HCT116 (cell line): ENCODE measurements around the gene ANTXRL. TPM values are rescaled to one million over a fixed set of nuclear protein-coding genes. Genes with fewer than 3 reads are reported as not detected.
"Not testable (repeated sequence)": the region's sequence is repeated elsewhere in the genome, so short reads cannot be mapped to it uniquely, and the experiment has no call there.

Experiments
- ATAC-seq: fragments of 200-7000 bp; cut with Tn5 transposase; 2 replicates; pipeline ENCODE4 v1.9.1; 2020; ENCODE audit warnings: mild to moderate bottlenecking, moderate library complexity
- BruUV-seq: library from RNA; stranded (reverse); fragments of 400-500 nt; replicated peaks from 2 replicates; lab custom pipeline; 2021; lab: Mats Ljungman, UMichigan
- CTCF ChIA-PET: fragments of 300-600 bp; sonication (Branson Sonifier 250); formaldehyde crosslinking; loops from one replicate; lab custom pipeline; 2021; ENCODE audit warnings: antibody characterized with exemption; lab: Charles Lee
- POLR2A ChIA-PET: fragments of 300-600, 350-600 bp; sonication (Branson Sonifier 250); formaldehyde crosslinking; loops from one replicate; lab custom pipeline; 2021; ENCODE audit warnings: antibody characterized with exemption; lab: Charles Lee
- RAD21 ChIA-PET, 2 experiments: fragments of 300-600 bp; sonication (Branson Sonifier 250); formaldehyde crosslinking; loops; one replicate each; lab custom pipeline; 2023; ENCODE audit warnings: low total read pairs in 2 of 2; ENCODE audit not compliant: uncharacterized antibody in 2 of 2, unreplicated experiment in 2 of 2, low non-redundant PET in 1 of 2; lab: Charles Lee
- DNase-seq: peaks from one replicate; pipeline ENCODE4 v3.0.0-alpha.2; 2010; ENCODE audit warnings: low read depth, low spot score
- H2AFZ ChIP-seq: fragments of 200-600 bp; shearing (Covaris generic), sonication (generic); 2 replicates; pipeline ENCODE4 v1.6.1; 2017; ENCODE audit warnings: low read depth, mixed run types, mixed read lengths, antibody characterized with exemption, low read length; ENCODE audit not compliant: poor library complexity, severe bottlenecking
- H3K27ac ChIP-seq: 2 replicates; pipeline ENCODE4 v1.5.1; 2012; ENCODE audit warnings: low read depth, low read length
- H3K27me3 ChIP-seq: fragments of 200-600 bp; sonication (generic); 2 replicates; pipeline ENCODE4 v1.6.1; 2016; ENCODE audit warnings: mixed run types, low read length, mixed read lengths; ENCODE audit not compliant: insufficient read depth
- H3K36me3 ChIP-seq, 2 experiments: fragments of 200-500 bp in 1 of 2; fragments of 200-600 bp in 1 of 2; sonication (Bioruptor generic) in 1 of 2; sonication (generic) in 1 of 2; 2 replicates each; pipeline versions ENCODE4 v1.5.1 to v1.6.1; 2014 to 2016; ENCODE audit warnings: low read length in 2 of 2, inconsistent platforms in 1 of 2, mixed read lengths in 1 of 2, mixed run types in 1 of 2; ENCODE audit not compliant: insufficient read depth in 2 of 2, control insufficient read depth in 1 of 2
- H3K4me1 ChIP-seq, 2 experiments: fragments of 200-600 bp in 1 of 2; sonication (generic) in 1 of 2; 2 replicates each; pipeline versions ENCODE4 v1.5.1 to v1.6.1; 2012 to 2017; ENCODE audit warnings: low read length in 2 of 2, inconsistent platforms in 1 of 2, mild to moderate bottlenecking in 1 of 2, mixed read lengths in 1 of 2, mixed run types in 1 of 2, moderate library complexity in 1 of 2; ENCODE audit not compliant: insufficient read depth in 2 of 2, control insufficient read depth in 1 of 2
- H3K4me2 ChIP-seq: fragments of 200-600 bp; sonication (generic); 2 replicates; pipeline ENCODE4 v1.6.1; 2017; ENCODE audit warnings: mixed run types, low read length, mixed read lengths
- H3K4me3 ChIP-seq, 2 experiments: fragments of 200-600 bp in 1 of 2; sonication (generic) in 1 of 2; replicated peaks in 1 of 2; 2 replicates each; pipeline ENCODE4 v1.5.1; 2011 to 2016; ENCODE audit warnings: low read length in 2 of 2, control low read depth in 1 of 2, low read depth in 1 of 2, mild to moderate bottlenecking in 1 of 2, mixed read lengths in 1 of 2, mixed run types in 1 of 2
- H3K79me2 ChIP-seq: fragments of 200-600 bp; sonication (generic); 2 replicates; pipeline ENCODE4 v1.6.1; 2017; ENCODE audit warnings: mild to moderate bottlenecking, mixed run types, low read length, moderate library complexity, mixed read lengths; ENCODE audit not compliant: insufficient read depth
- H3K9ac ChIP-seq: fragments of 200-600 bp; sonication (generic); 2 replicates; pipeline ENCODE4 v1.6.1; 2016; ENCODE audit warnings: low read length, mixed read lengths
- H3K9me2 ChIP-seq: fragments of 200-600 bp; sonication (generic), shearing (Covaris generic); 2 replicates; pipeline ENCODE4 v1.6.1; 2017; ENCODE audit warnings: mixed run types, mild to moderate bottlenecking, moderate library complexity; ENCODE audit not compliant: insufficient read depth
- H3K9me3 ChIP-seq, 2 experiments: fragments of 200-500 bp in 1 of 2; fragments of 200-600 bp in 1 of 2; sonication (Bioruptor generic) in 1 of 2; sonication (generic) in 1 of 2; 2 replicates each; pipeline ENCODE4 v1.6.1; 2014 to 2017; ENCODE audit warnings: low read length in 2 of 2, mixed read lengths in 2 of 2, inconsistent platforms in 1 of 2, low read depth in 1 of 2, mild to moderate bottlenecking in 1 of 2, mixed run types in 1 of 2, moderate library complexity in 1 of 2; ENCODE audit not compliant: control insufficient read depth in 1 of 2, insufficient read depth in 1 of 2
- H4K20me1 ChIP-seq: fragments of 200-600 bp; sonication (generic), shearing (Covaris generic); 2 replicates; pipeline ENCODE4 v1.6.1; 2017; ENCODE audit warnings: mixed run types, mild to moderate bottlenecking, moderate library complexity; ENCODE audit not compliant: insufficient read depth
- CBX3 ChIP-seq: IDR thresholded peaks from 2 replicates; pipeline ENCODE4 v1.6.1; 2012; ENCODE audit warnings: low read depth
- CEBPB ChIP-seq: IDR thresholded peaks from 2 replicates; pipeline ENCODE4 v1.6.1; 2012; ENCODE audit warnings: low read depth
- EGR1 ChIP-seq: IDR thresholded peaks from 2 replicates; pipeline ENCODE4 v1.6.1; 2012; ENCODE audit warnings: low read depth
- ELF1 ChIP-seq: IDR thresholded peaks from 2 replicates; pipeline ENCODE4 v1.6.1; 2012; ENCODE audit warnings: low read depth, borderline replicate concordance
- EZH2 ChIP-seq: fragments of 200-600 bp; sonication (generic); IDR thresholded peaks from 2 replicates; pipeline ENCODE4 v1.6.1; 2017; ENCODE audit warnings: antibody characterized with exemption, mixed run types
- EZH2phosphoT487 ChIP-seq: fragments of 200-600 bp; IDR thresholded peaks from 2 replicates; pipeline ENCODE4 v1.6.1; 2018; ENCODE audit warnings: antibody characterized with exemption, borderline replicate concordance
- JUND ChIP-seq: IDR thresholded peaks from 2 replicates; pipeline ENCODE4 v1.6.1; 2012
- SP1 ChIP-seq: IDR thresholded peaks from 2 replicates; pipeline ENCODE4 v1.6.1; 2012; ENCODE audit warnings: low read depth
- SRF ChIP-seq: IDR thresholded peaks from 2 replicates; pipeline ENCODE4 v1.6.1; 2012; ENCODE audit warnings: low read depth
- YY1 ChIP-seq: IDR thresholded peaks from 2 replicates; pipeline ENCODE4 v1.6.1; 2011; ENCODE audit warnings: low read length, low read depth, moderate library complexity, mild to moderate bottlenecking; ENCODE audit not compliant: insufficient replicate concordance; ENCODE audit errors: extremely low read depth
- intact Hi-C: fragments of 100-400 bp; cut with micrococcal nuclease; formaldehyde crosslinking; loops from 2 replicates; pipeline ENCODE4 v1.10.0; 2022
- total RNA-seq: library from RNA; stranded (reverse); gene quantifications from one replicate; pipeline ENCODE4 v1.2.1, GENCODE V29; 2021; ENCODE audit not compliant: unreplicated experiment
- TF ChIP-seq, protein P1 (sequence below): IDR thresholded peaks from 2 replicates; pipeline ENCODE4 v1.6.1; 2011; ENCODE audit warnings: mild to moderate bottlenecking, low read length, moderate library complexity; ENCODE audit not compliant: insufficient replicate concordance; ENCODE audit errors: extremely low read depth
- TF ChIP-seq, protein P2 (sequence below), 3 experiments: fragments of 200-600 bp in 1 of 3; sonication (generic) in 1 of 3; IDR thresholded peaks in 2 of 3; conservative IDR thresholded peaks in 1 of 3; 2 replicates each; pipeline ENCODE4 v1.5.1; 2012 to 2017; ENCODE audit warnings: low read depth in 2 of 3, low read length in 2 of 3, antibody characterized with exemption in 1 of 3, borderline replicate concordance in 1 of 3, control low read depth in 1 of 3, mild to moderate bottlenecking in 1 of 3, mixed read lengths in 1 of 3, mixed run types in 1 of 3, moderate library complexity in 1 of 3; ENCODE audit not compliant: insufficient read depth in 1 of 3
- TF ChIP-seq, protein P3 (sequence below): IDR thresholded peaks from 2 replicates; pipeline ENCODE4 v1.6.1; 2012

Gene ANTXRL
- total RNA-seq, 1 experiment from 2014 or later, result not detected

DNA sequence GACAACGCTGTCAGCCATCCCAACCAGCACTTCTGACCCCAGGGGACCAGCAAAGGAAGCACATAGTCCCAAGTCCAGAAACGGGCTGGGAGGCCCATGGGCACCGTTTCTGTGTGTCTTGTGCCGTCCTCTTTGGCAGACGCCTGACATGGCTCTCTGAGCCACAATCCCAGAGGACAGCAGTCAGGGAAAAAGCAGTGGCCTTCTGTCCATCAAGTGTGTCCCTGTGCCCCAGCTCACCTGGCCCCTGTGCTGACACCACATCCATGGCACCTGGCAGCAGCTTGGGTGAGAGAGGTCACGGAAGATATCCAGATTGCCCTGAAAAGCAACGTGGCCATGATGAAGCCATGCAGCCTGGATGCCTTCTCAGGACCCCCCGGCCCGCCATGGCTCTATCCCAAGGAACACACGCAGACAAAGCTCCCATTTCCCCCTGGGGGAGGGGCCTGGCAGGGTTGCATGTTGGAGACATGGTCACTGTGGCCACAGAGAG is 38.1 kb upstream of the ANTXRL start:
- DNase-seq (no peak), ATAC-seq (no peak)
- ChIA-PET CTCF (no interaction called here), POLR2A (no interaction called here), RAD21 (no interaction called here)
- TF ChIP-seq CEBPB (no peak), EZH2phosphoT487 (no peak), CBX3 (no peak), YY1 (no peak), EGR1 (no peak), SRF (no peak), SP1 (no peak), ELF1 (no peak), EZH2 (no peak), JUND (no peak)
- TF ChIP-seq, protein P1, sequence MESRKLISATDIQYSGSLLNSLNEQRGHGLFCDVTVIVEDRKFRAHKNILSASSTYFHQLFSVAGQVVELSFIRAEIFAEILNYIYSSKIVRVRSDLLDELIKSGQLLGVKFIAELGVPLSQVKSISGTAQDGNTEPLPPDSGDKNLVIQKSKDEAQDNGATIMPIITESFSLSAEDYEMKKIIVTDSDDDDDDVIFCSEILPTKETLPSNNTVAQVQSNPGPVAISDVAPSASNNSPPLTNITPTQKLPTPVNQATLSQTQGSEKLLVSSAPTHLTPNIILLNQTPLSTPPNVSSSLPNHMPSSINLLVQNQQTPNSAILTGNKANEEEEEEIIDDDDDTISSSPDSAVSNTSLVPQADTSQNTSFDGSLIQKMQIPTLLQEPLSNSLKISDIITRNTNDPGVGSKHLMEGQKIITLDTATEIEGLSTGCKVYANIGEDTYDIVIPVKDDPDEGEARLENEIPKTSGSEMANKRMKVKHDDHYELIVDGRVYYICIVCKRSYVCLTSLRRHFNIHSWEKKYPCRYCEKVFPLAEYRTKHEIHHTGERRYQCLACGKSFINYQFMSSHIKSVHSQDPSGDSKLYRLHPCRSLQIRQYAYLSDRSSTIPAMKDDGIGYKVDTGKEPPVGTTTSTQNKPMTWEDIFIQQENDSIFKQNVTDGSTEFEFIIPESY, result no peak
- TF ChIP-seq, protein P2, sequence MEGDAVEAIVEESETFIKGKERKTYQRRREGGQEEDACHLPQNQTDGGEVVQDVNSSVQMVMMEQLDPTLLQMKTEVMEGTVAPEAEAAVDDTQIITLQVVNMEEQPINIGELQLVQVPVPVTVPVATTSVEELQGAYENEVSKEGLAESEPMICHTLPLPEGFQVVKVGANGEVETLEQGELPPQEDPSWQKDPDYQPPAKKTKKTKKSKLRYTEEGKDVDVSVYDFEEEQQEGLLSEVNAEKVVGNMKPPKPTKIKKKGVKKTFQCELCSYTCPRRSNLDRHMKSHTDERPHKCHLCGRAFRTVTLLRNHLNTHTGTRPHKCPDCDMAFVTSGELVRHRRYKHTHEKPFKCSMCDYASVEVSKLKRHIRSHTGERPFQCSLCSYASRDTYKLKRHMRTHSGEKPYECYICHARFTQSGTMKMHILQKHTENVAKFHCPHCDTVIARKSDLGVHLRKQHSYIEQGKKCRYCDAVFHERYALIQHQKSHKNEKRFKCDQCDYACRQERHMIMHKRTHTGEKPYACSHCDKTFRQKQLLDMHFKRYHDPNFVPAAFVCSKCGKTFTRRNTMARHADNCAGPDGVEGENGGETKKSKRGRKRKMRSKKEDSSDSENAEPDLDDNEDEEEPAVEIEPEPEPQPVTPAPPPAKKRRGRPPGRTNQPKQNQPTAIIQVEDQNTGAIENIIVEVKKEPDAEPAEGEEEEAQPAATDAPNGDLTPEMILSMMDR (IDR thresholded peaks at IDR 0.05 in 2 of 3, conservative IDR thresholded peaks at IDR 0.05 in 1 of 3; ENCODE audit: borderline replicate concordance in 1 of 3, insufficient read depth in 1 of 3, low read depth in 2 of 3, low read length in 2 of 3), result no peak
- TF ChIP-seq, protein P3, sequence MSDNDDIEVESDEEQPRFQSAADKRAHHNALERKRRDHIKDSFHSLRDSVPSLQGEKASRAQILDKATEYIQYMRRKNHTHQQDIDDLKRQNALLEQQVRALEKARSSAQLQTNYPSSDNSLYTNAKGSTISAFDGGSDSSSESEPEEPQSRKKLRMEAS, result no peak
- Histone ChIP-seq H3K4me1 (no peaks in the 10 kb centered on the region), H3K4me3 (no peak overlapping the region), H3K9ac (no peak overlapping the region), H3K4me2 (no peak overlapping the region), H2AFZ (no peak overlapping the region), H3K79me2 (no peaks in the 10 kb centered on the region), H3K9me3 (no peaks in the 10 kb centered on the region), H3K27me3 (no peaks in the 10 kb centered on the region), H3K27ac (no peak overlapping the region), H3K36me3 (no peaks in the 10 kb centered on the region), H4K20me1 (no peaks in the 10 kb centered on the region), H3K9me2 (no peaks in the 10 kb centered on the region)
- BruUV-seq, result no TSS peak
- intact Hi-C loops, result no loop called here

DNA sequence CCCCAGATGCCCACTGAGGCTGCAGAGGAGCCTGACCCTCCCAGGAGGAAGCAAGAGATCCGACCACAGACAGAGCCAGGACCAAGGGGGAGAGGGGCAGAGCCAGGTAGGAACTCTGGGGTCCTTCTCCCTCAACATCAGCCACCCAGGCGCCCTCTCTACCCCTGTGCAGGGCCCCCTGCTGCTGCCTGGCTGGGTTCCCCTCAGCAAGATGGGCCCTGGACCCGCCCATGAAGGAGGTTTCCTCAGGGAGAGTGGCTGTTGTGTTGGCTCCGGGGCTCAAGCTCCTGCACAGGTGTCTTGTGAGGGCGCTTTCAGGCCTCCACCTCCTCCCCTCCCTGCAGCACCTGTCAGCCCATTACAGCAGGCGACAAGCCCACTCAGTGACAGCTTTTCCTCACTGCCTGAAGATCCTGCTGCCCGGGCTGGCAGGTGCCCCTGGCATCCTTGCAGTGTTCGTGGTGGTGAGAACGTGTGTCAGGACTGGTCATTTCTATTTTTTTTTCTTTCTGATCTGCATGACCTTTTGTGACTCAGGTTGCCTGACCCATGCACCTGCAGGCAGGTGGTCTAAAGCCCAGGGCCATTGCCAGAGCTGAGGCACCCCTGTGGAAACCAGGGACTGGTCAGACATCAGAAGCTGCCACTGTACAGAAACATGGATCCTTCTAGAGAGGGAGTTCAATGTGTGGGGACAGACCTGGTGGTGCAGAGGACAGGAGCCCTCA is 37.0 kb upstream of the ANTXRL start:
- H2AFZ ChIP-seq, H3K79me2 ChIP-seq, ATAC-seq, H3K9me2 ChIP-seq, H3K36me3 ChIP-seq, H3K27ac ChIP-seq, H3K9me3 ChIP-seq, CTCF ChIA-PET, POLR2A ChIA-PET, H3K9ac ChIP-seq, RAD21 ChIA-PET, H4K20me1 ChIP-seq, DNase-seq, H3K27me3 ChIP-seq, H3K4me3 ChIP-seq, H3K4me1 ChIP-seq, BruUV-seq, H3K4me2 ChIP-seq: not testable (repeated sequence)
- intact Hi-C loops, result loop anchor here (10.0 kb wide), 1 partner anchor 1015 kb away; no protein-coding TSS in a partner anchor
